ENCODE results near the gene MTG2.

- TF ChIP-seq CTCF (IDR thresholded peaks at IDR 0.05; ENCODE audit: low read depth, low read length): no peak
- no peak for TF ChIP-seq POLR2A (IDR thresholded peaks at IDR 0.05; ENCODE audit: extremely low read depth, insufficient read length)
- TF ChIP-seq MAX (IDR thresholded peaks at IDR 0.05; ENCODE audit: low read depth, low read length): no peak
- TF ChIP-seq MYC (IDR thresholded peaks at IDR 0.05; ENCODE audit: low read depth, low read length): no peak
Observed at GRCh38 chr20:62172666-62173065, 10.2 kb upstream of the MTG2 start.

Measured in NB4 (cell line).